ENCODE data around the gene DEPDC7. TPM values are rescaled to one million over a fixed set of nuclear protein-coding genes. Genes with fewer than 3 reads are reported as not detected.
A peak's percentile ranks its signal among the peaks of the same experiment; 100 is the strongest.
"Not testable (repeated sequence)": the region's sequence is repeated elsewhere in the genome, so short reads cannot be mapped to it uniquely, and the experiment has no call there.

Gene DEPDC7
- total RNA-seq, 2 donors from 2014 or later, result 0.47 to 5.5 TPM

GRCh38 chr11:33016654-33017053 lies 976 bp downstream of the DEPDC7 start:
- Mint-ChIP-seq H3K27ac (no peak overlapping the region), H3K36me3 (peaks cover 0 to 5% of the 10 kb centered on the region in 2 donors), H3K9me3 (no peaks in the 10 kb centered on the region)
- DNase-seq (ENCODE audit: low spot score in 2 of 2) (no peak), ATAC-seq (no peak)

- H3K9me3 Mint-ChIP-seq, result no peaks in the 10 kb centered on the region
- ATAC-seq, result no peak
- no peak for DNase-seq (ENCODE audit: low spot score in 2 of 2)
- no peak overlapping the region for H3K27ac Mint-ChIP-seq
- peaks cover 0 to 5% of the 10 kb centered on the region in 2 donors for H3K36me3 Mint-ChIP-seq
These were observed 1.8 kb downstream of the DEPDC7 start for GRCh38 chr11:33017478-33017877.

- no peaks in the 10 kb centered on the region for H3K9me3 Mint-ChIP-seq
- H3K27ac Mint-ChIP-seq, result no peak overlapping the region
- H3K36me3 Mint-ChIP-seq, result peaks cover 0 to 5% of the 10 kb centered on the region in 2 donors
- DNase-seq (ENCODE audit: low spot score in 2 of 2), result no peak
- no peak for ATAC-seq
These were observed 2.3 kb downstream of the DEPDC7 start for GRCh38 chr11:33017965-33018364.

GRCh38 chr11:33018840-33019239 lies 3.2 kb downstream of the DEPDC7 start:
- ATAC-seq, result no peak
- no peak overlapping the region for H3K27ac Mint-ChIP-seq
- H3K36me3 Mint-ChIP-seq, result peaks cover 0 to 5% of the 10 kb centered on the region in 2 donors
- H3K9me3 Mint-ChIP-seq, result no peaks in the 10 kb centered on the region
- no peak for DNase-seq (ENCODE audit: low spot score in 2 of 2)

GRCh38 chr11:33021501-33021900 lies 5.8 kb downstream of the DEPDC7 start:
- peaks cover 0 to under 1% of the 10 kb centered on the region in 2 donors for H3K36me3 Mint-ChIP-seq
- DNase-seq (ENCODE audit: low spot score in 2 of 2) (no peak), ATAC-seq (no peak)
- H3K9me3 Mint-ChIP-seq, result no peaks in the 10 kb centered on the region
- H3K27ac Mint-ChIP-seq, result no peak overlapping the region

GRCh38 chr11:33021937-33022336 lies 6.3 kb downstream of the DEPDC7 start:
- Mint-ChIP-seq H3K27ac (no peak overlapping the region), H3K36me3 (no peaks in the 10 kb centered on the region), H3K9me3 (no peaks in the 10 kb centered on the region)
- DNase-seq (ENCODE audit: low spot score in 2 of 2) (no peak), ATAC-seq (peak in 1 of 2 donors; percentile 18)

GRCh38 chr11:33025339-33025722 lies 9.7 kb downstream of the DEPDC7 start:
- H3K36me3 Mint-ChIP-seq, result no peaks in the 10 kb centered on the region
- no peak overlapping the region for H3K27ac Mint-ChIP-seq
- ATAC-seq, result no peak
- no peak for DNase-seq (ENCODE audit: low spot score in 2 of 2)
- H3K9me3 Mint-ChIP-seq, result no peaks in the 10 kb centered on the region

GRCh38 chr11:33027233-33027632 lies 11.6 kb downstream of the DEPDC7 start:
- Mint-ChIP-seq H3K27ac (no peak overlapping the region), H3K36me3 (no peaks in the 10 kb centered on the region), H3K9me3 (no peaks in the 10 kb centered on the region)
- ATAC-seq (no peak), DNase-seq (ENCODE audit: low spot score in 2 of 2) (no peak)

GRCh38 chr11:33027846-33028536 lies 12.3 kb downstream of the DEPDC7 start:
- no peaks in the 10 kb centered on the region for H3K36me3 Mint-ChIP-seq
- DNase-seq (ENCODE audit: low spot score in 2 of 2) (no peak), ATAC-seq (no peak)
- no peaks in the 10 kb centered on the region for H3K9me3 Mint-ChIP-seq
- no peak overlapping the region for H3K27ac Mint-ChIP-seq

- Mint-ChIP-seq H3K9me3 (no peaks in the 10 kb centered on the region), H3K36me3 (no peaks in the 10 kb centered on the region)
- ATAC-seq, result no peak
These were observed 12.8 kb downstream of the DEPDC7 start for GRCh38 chr11:33028537-33028914.

GRCh38 chr11:33029218-33029617 lies 13.5 kb downstream of the DEPDC7 start:
- DNase-seq (ENCODE audit: low spot score in 2 of 2); ATAC-seq; H3K27ac Mint-ChIP-seq; H3K9me3 Mint-ChIP-seq; H3K36me3 Mint-ChIP-seq: not testable (repeated sequence)

More at GRCh38 chr11:33028537-33028914, 12.8 kb downstream of the DEPDC7 start:
- no peak overlapping the region for H3K27ac Mint-ChIP-seq
- no peak for DNase-seq (ENCODE audit: low spot score in 2 of 2)

GRCh38 chr11:33033493-33033892 lies 17.8 kb downstream of the DEPDC7 start:
- H3K9me3 Mint-ChIP-seq, result no peaks in the 10 kb centered on the region
- DNase-seq (ENCODE audit: low spot score in 2 of 2) (no peak), ATAC-seq (no peak)
- H3K27ac Mint-ChIP-seq, result no peak overlapping the region
- no peaks in the 10 kb centered on the region for H3K36me3 Mint-ChIP-seq

GRCh38 chr11:33035011-33035410 lies 19.3 kb downstream of the DEPDC7 start:
- ATAC-seq (no peak), DNase-seq (ENCODE audit: low spot score in 2 of 2) (no peak)
- Mint-ChIP-seq H3K27ac (no peak overlapping the region), H3K36me3 (peaks cover 0 to 6% of the 10 kb centered on the region in 2 donors), H3K9me3 (no peaks in the 10 kb centered on the region)

GRCh38 chr11:33039274-33040032 lies 23.8 kb downstream of the DEPDC7 start, which contains the start of gene TCP11L1:
Gene TCP11L1 (plus strand): TSS chr11:33039572. CDS start chr11:33043774, 4,202 bp downstream.
- peak within 1 kb of the TSS; percentile 94 to 98 for H3K27ac Mint-ChIP-seq
- peak; percentile 68 to 81 for ATAC-seq
- peak; percentile 75 to 86 for DNase-seq (ENCODE audit: low spot score in 2 of 2)
- H3K9me3 Mint-ChIP-seq, result no peaks in the 10 kb centered on the region
- peaks cover 0 to 11% of the 10 kb centered on the region in 2 donors for H3K36me3 Mint-ChIP-seq

- H3K36me3 Mint-ChIP-seq, result peaks cover 0 to 11% of the 10 kb centered on the region in 2 donors
- peak; percentile 62 to 75 for ATAC-seq
- DNase-seq (ENCODE audit: low spot score in 2 of 2), result no peak
- H3K27ac Mint-ChIP-seq, result peak overlapping the region; percentile 61 to 98
- no peaks in the 10 kb centered on the region for H3K9me3 Mint-ChIP-seq
These were observed 24.6 kb downstream of the DEPDC7 start for GRCh38 chr11:33040033-33040861.

- ATAC-seq (peak; percentile 34 to 48), DNase-seq (ENCODE audit: low spot score in 2 of 2) (no peak)
- H3K36me3 Mint-ChIP-seq, result peaks cover 0 to 11% of the 10 kb centered on the region in 2 donors
- H3K9me3 Mint-ChIP-seq, result no peaks in the 10 kb centered on the region
- peak overlapping the region in 1 of 2 donors; percentile 98 for H3K27ac Mint-ChIP-seq
These were observed 25.3 kb downstream of the DEPDC7 start for GRCh38 chr11:33040862-33041453.

Measured in activated naive CD4-positive, alpha-beta T cell treated with anti-CD3 and anti-CD28 coated beads, Interleukin-2, amount 50 U/mL, for 72 hours (primary cell).